Ovary (tissue), 9 donors: ENCODE data around the gene MUC6. TPM values are rescaled to one million over a fixed set of nuclear protein-coding genes. Genes with fewer than 3 reads are reported as not detected.

Experiments
- DNase-seq, 5 donors: peaks; one replicate each; pipeline ENCODE4 v3.0.0-alpha.2; 2019 to 2020
- H3K27ac ChIP-seq, 2 donors: fragments of 200-600 bp; one replicate each; pipeline versions ENCODE4 v1.5.1 to v1.8.0; 2019 to 2022
- H3K27me3 ChIP-seq: fragments of 200-600 bp; one replicate; pipeline ENCODE4 v1.8.0; 2022
- H3K36me3 ChIP-seq: fragments of 200-600 bp; sonication (generic); one replicate; pipeline ENCODE4 v1.5.1; 2019
- H3K4me1 ChIP-seq: one replicate; pipeline ENCODE4 v1.8.1; 2013; ENCODE audit warnings: mild to moderate bottlenecking, moderate library complexity; ENCODE audit not compliant: insufficient read depth
- H3K4me3 ChIP-seq: fragments of 200-600 bp; sonication (generic); one replicate; pipeline ENCODE4 v1.5.1; 2017
- H3K9me3 ChIP-seq, 2 donors: fragments of 200-600 bp in 1 of 2; sonication (generic) in 1 of 2; one replicate each; pipeline versions ENCODE4 v1.5.1 to v1.8.1; 2013 to 2019; ENCODE audit warnings: mild to moderate bottlenecking in 1 of 2, moderate library complexity in 1 of 2
- EP300 ChIP-seq: sonication (generic); formaldehyde crosslinking; IDR thresholded peaks from one replicate; pipeline ENCODE4 v1.6.1; 2017; ENCODE audit warnings: antibody characterized with exemption
- POLR2A ChIP-seq: fragments of 450-650 bp; IDR thresholded peaks from one replicate; pipeline ENCODE4 v1.6.1; 2017; ENCODE audit warnings: antibody characterized with exemption, mild to moderate bottlenecking, moderate library complexity
- WGBS, 3 donors: extraction: QIAGEN DNeasy Blood & Tissue Kit in 1 of 3; methylation state at CpG; one replicate each; pipeline versions ENCODE4 v1.1.5 to v1.1.7; 2013 to 2017; 5-methylcytosine and 5-hydroxymethylcytosine counted together
- intact Hi-C, 4 donors: fragments of 100-400 bp; cut with DNase I; formaldehyde crosslinking; loops; one replicate each; pipeline versions ENCODE4 v1.11.0 to v1.15.1; 2022 to 2023
- polyA plus RNA-seq, 2 donors: library from polyadenylated mRNA; stranded (reverse); fragments of 200-250 nt in 1 of 2; fragments of 350-450 nt in 1 of 2; fragmentation: Illumina TruSeq in 1 of 2; extraction: RNeasy Lipid Tissue Mini Kit (QIAGEN cat#74804) in 1 of 2; gene quantifications; one replicate each; pipeline ENCODE4 v1.2.3, GENCODE V29; 2013 to 2014
- total RNA-seq, 7 donors: library from RNA; depleted of rRNA in 2 of 7; stranded (reverse); fragments of >200 nt in 2 of 7; fragmentation: NEBNext Ultra II Directional in 3 of 7; extraction: Animal tissue kit (Norgen Biotek cat#: 25700) in 3 of 7; gene quantifications; one replicate each; pipeline versions ENCODE4 v1.1.0 to v1.2.4, GENCODE V29; 2016 to 2023
- TF ChIP-seq, protein P1 (sequence below), 3 donors: fragments of 450-650 bp in 2 of 3; fragments of 200-600 bp in 1 of 3; IDR thresholded peaks; one replicate each; pipeline versions ENCODE4 v1.5.1 to v1.8.0; 2016 to 2022; ENCODE audit warnings: antibody characterized with exemption in 3 of 3, mild to moderate bottlenecking in 1 of 3
- donor health status: DM: no; HTN: no; CAD: no; lungs with moderate emphysema.
- donor health status: DM: no; HTN: no; CAD: no.
- donor health status: Bipolar disorder and iron deficiency.
- donor health status: DM: yes; HTN: yes; CAD: no.
- donor health status: DM: no; HTN: no; CAD: no.
- donor health status: DM: yes; HTN: yes; CAD: no.

The MUC6 gene
- total and polyA plus RNA-seq, 9 donors = 0.02 to 7.2 (median 0.31) TPM; not detected in 1

DNA sequence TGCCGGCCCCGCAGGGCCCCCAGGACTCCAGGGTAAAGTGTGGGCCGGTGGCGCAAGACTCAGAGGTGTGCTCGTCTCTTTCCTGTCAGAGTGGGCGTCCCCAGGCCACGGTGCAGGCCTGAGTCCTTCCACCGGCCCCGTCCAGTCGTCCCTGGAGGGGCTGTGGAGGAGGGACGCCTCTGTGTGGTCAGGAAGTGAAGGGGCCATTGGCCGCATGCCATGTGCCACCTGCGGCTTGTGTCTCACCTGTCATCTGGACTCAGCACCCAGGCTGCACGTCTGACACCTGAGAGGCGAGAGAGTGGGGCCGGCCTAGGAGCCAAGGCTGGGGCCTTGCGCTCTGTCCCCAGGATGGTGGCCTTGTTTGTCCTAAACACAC is 25.2 kb downstream of the MUC6 start:
- Histone ChIP-seq H3K4me3 (no peak overlapping the region), H3K27ac (no peak overlapping the region), H3K36me3 (no peaks in the 10 kb centered on the region), H3K4me1 (no peaks in the 10 kb centered on the region), H3K27me3 (no peaks in the 10 kb centered on the region), H3K9me3 (no peaks in the 10 kb centered on the region)
- DNase-seq = no peak
- TF ChIP-seq POLR2A (no peak), EP300 (no peak)
- TF ChIP-seq, protein P1, sequence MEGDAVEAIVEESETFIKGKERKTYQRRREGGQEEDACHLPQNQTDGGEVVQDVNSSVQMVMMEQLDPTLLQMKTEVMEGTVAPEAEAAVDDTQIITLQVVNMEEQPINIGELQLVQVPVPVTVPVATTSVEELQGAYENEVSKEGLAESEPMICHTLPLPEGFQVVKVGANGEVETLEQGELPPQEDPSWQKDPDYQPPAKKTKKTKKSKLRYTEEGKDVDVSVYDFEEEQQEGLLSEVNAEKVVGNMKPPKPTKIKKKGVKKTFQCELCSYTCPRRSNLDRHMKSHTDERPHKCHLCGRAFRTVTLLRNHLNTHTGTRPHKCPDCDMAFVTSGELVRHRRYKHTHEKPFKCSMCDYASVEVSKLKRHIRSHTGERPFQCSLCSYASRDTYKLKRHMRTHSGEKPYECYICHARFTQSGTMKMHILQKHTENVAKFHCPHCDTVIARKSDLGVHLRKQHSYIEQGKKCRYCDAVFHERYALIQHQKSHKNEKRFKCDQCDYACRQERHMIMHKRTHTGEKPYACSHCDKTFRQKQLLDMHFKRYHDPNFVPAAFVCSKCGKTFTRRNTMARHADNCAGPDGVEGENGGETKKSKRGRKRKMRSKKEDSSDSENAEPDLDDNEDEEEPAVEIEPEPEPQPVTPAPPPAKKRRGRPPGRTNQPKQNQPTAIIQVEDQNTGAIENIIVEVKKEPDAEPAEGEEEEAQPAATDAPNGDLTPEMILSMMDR (IDR thresholded peaks at IDR 0.05) = no peak
- intact Hi-C loops = no loop called here
- 75 to 85% (median 83%) methylated on average over 16 to 17 of the region's 17 CpGs for WGBS, 3 donors

DNA sequence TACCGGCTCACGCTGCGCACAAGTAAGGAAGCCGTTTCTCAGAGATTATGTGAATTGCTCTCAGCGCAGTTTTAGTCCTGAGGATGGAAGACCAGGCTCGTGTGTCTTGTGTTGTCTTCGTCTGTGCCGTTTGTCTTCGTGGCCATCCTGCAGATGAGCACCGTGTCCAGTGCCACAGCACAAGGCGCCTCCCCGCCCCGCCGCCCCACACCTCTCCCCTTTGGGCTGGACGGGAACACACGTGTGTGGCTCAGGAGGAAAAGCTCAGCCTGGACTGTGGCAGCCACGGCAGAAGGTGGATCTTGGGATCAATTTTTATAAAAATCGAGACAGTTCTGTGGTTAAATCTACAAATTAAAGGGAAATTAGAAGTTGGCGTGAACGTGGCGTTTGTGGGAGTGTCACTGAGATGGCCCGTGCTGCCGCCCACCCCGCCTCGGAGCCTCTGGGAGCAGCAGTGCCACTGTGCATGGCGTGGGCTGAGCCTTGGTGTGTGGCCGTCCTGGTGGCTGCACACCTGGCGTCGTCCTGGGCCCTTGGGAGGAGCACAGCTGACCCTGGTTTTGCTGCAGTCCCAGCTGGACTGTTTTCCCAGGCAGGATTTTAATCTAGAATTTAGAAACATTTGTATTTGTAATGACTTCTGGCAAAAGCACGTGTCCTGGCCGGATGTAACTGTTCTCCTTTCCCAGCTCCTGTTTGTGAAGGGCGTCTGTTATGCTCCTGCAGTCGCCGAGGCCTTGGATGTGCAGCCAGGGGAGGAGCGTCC is 25.8 kb downstream of the MUC6 start:
- no peak for DNase-seq
- Histone ChIP-seq H3K9me3 (no peaks in the 10 kb centered on the region), H3K4me1 (peaks cover 2% of the 10 kb centered on the region), H3K27me3 (no peaks in the 10 kb centered on the region), H3K27ac (no peak overlapping the region), H3K36me3 (no peaks in the 10 kb centered on the region), H3K4me3 (no peak overlapping the region)
- TF ChIP-seq EP300 = no peak
- TF ChIP-seq, protein P1 (IDR thresholded peaks at IDR 0.05) = no peak
- no peak for TF ChIP-seq POLR2A
- intact Hi-C loops = no loop called here
- WGBS, 3 donors = 78 to 87% (median 82%) methylated on average over 35 of the region's 35 CpGs

DNA sequence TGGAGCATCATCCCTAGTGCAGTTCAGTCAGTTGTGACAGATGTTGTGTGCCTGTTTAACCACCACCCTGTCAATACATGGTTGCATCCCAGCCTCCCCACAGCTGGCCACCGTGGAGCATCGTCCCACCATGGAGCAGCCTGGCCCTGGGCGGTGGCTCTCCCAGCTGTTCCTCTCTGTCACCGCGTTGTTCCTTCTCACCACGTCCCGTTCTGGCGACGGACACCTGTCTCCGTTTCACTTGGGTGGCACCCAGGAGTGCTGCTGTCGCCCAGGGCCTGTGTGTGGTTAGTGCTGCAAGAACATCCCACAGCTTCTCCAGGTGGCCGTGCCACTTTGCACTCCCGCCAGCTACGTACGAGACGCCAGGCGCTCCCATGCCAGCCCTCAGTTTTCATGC is 26.5 kb downstream of the MUC6 start:
- Histone ChIP-seq H3K27me3 (no peaks in the 10 kb centered on the region), H3K4me3 (no peak overlapping the region), H3K9me3 (no peaks in the 10 kb centered on the region), H3K36me3 (no peaks in the 10 kb centered on the region), H3K27ac (no peak overlapping the region), H3K4me1 (peaks cover 2% of the 10 kb centered on the region)
- 93 to 95% (median 94%) methylated on average over 17 of the region's 17 CpGs for WGBS, 3 donors
- intact Hi-C loops = loop anchor here in 1 of 4 donors (10.0 kb wide), 1 partner anchor 155 kb away; no protein-coding TSS in a partner anchor
- DNase-seq = no peak
- TF ChIP-seq EP300 = no peak
- TF ChIP-seq, protein P1 (IDR thresholded peaks at IDR 0.05) = no peak
- no peak for TF ChIP-seq POLR2A

DNA sequence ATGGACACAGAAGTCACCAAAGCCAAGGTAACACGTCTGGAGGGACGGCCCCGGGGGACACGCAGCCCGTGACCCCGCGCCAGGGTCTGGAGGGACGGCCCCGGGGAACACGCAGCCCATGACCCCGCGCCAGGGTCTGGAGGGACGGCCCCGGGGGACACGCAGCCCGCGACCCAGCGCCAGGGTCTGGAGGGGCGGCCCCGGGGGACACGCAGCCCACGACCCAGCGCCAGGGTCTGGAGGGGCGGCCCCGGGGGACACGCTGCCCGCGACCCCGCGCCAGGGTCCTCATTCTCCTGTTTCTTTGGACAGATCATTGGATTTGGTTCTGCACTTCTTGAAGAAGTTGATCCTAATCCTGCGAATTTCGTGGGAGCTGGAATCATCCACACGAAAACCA is 27.1 kb downstream of the MUC6 start:
- Histone ChIP-seq H3K27ac (no peak overlapping the region), H3K4me1 (peaks cover 2% of the 10 kb centered on the region), H3K4me3 (no peak overlapping the region), H3K36me3 (no peaks in the 10 kb centered on the region), H3K27me3 (no peaks in the 10 kb centered on the region), H3K9me3 (no peaks in the 10 kb centered on the region)
- WGBS, 3 donors = 90 to 91% (median 90%) methylated on average over 33 of the region's 33 CpGs
- no peak for DNase-seq
- no peak for TF ChIP-seq EP300
- TF ChIP-seq, protein P1 (IDR thresholded peaks at IDR 0.05) = no peak
- TF ChIP-seq POLR2A = no peak
- intact Hi-C loops = loop anchor here in 1 of 4 donors (10.0 kb wide), 1 partner anchor 155 kb away; no protein-coding TSS in a partner anchor
